Stimulated activated CD4-positive, alpha-beta T cell treated with anti-CD3 and anti-CD28 coated beads, Interleukin-12 subunit alpha, Interleukin-12 subunit beta, amount 100 ng/mL, for 48 hours (primary cell): ENCODE measurements around the gene TBC1D14.
"Not testable (repeated sequence)": the region's sequence is repeated elsewhere in the genome, so short reads cannot be mapped to it uniquely, and the experiment has no call there.

Experiments used
- DNase-seq, 3 donors: peaks; one replicate each; pipeline ENCODE4 v3.0.0-alpha.2; 2020; ENCODE audit warnings: low read depth in 2 of 3, low spot score in 1 of 3

TBC1D14 gene

GRCh38 chr4:6967846-6968340 is 58.3 kb downstream of the TBC1D14 start:
- no peak for DNase-seq

GRCh38 chr4:6968496-6968895 is 58.9 kb downstream of the TBC1D14 start:
- no peak for DNase-seq

GRCh38 chr4:6969826-6970800 is 60.5 kb downstream of the TBC1D14 start:
- no peak for DNase-seq

GRCh38 chr4:6971536-6972374 is 62.1 kb downstream of the TBC1D14 start:
- no peak for DNase-seq

GRCh38 chr4:6972375-6972650 is 62.7 kb downstream of the TBC1D14 start:
- DNase-seq, result no peak

- DNase-seq, result no peak
Measured at GRCh38 chr4:6972911-6973310, 63.3 kb downstream of the TBC1D14 start.

DNA sequence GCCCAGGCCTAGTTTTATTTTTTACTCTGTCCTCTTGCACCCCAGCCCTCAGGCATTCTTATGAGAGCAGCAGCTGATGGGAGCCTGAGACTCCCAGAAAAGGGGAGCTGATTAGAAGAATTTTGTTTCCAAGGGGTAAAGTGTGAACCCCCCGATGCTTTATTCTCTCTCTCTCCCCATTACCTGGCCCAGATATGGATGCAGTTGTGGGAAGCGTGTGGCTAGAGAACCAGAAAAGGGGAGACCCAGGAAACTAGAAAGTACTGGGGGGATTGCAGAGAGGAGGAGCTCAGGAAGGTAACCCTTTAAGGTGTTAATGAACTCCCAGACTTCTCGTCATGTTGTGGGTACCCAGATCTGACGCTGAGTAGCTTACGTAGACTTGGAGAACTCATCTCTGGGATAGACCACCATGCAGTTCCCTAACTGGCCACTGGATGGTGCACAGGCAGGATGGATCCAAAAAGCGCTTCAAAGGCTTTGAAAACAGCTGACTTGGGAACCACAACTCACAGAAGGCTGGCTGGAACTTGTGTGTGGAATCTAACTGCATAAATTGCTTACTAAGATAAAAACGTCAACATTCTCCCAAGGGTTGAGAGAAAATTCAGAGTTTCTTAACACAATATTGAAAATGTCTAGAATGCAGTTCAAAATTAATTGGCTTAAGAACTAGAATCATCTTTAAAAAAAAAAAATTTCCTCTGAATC is 64.7 kb downstream of the TBC1D14 start:
- DNase-seq, result peak; percentile 73 to 88 (median 76)

DNA sequence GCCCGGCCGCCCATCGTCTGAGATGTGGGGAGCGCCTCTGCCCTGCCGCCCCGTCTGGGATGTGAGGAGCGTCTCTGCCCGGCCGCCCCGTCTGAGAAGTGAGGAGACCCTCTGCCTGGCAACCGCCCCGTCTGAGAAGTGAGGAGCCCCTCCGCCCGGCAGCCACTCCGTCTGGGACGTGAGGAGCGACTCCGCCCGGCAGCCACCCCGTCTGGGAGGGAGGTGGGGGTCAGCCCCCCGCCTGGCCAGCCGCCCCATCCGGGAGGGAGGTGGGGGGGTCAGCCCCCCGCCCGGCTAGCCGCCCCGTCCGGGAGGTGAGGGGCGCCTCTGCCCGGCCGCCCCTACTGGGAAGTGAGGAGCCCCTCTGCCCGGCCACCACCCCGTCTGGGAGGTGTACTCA is 68.2 kb downstream of the TBC1D14 start:
- DNase-seq, result not testable (repeated sequence)

- no peak for DNase-seq
Measured at GRCh38 chr4:6983544-6984142, 74.0 kb downstream of the TBC1D14 start.

DNA sequence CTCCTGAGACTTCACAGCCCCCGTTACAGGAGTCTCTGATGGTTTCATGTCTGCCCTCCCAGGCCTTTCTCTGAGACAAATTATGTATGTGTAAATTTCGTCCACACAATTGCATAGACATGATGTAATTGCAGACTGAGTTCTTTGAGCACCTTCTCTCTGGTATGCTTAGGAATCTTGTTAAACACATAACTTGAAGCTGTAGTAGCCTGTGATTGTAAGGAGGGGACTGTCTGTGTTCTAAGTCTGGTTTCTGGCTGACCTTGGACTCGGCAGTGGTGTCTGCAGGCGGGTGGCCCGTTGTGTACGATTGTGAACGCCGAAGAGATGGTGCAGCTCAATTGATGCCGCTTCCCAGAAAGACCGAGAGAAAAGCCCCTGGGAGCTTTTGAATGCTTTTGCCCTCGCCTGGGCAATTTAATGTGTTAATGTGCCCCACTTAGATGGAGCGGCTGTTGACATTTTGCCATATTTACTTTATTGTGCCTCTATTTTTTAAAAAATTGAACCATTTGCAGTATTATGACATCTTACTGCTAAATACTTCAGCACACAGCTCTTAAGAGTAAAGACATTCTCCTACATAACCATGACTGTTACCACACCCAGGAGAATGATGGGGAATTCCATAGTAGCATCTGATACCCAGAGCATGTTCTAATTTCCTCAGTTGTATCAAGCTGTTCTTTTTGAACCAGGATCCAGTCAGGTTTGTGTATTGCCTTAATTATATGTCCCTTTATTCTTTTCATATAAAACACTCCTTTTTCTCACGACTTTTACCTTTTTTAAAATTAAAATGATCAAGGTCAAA is 75.2 kb downstream of the TBC1D14 start:
- DNase-seq, result no peak

DNA sequence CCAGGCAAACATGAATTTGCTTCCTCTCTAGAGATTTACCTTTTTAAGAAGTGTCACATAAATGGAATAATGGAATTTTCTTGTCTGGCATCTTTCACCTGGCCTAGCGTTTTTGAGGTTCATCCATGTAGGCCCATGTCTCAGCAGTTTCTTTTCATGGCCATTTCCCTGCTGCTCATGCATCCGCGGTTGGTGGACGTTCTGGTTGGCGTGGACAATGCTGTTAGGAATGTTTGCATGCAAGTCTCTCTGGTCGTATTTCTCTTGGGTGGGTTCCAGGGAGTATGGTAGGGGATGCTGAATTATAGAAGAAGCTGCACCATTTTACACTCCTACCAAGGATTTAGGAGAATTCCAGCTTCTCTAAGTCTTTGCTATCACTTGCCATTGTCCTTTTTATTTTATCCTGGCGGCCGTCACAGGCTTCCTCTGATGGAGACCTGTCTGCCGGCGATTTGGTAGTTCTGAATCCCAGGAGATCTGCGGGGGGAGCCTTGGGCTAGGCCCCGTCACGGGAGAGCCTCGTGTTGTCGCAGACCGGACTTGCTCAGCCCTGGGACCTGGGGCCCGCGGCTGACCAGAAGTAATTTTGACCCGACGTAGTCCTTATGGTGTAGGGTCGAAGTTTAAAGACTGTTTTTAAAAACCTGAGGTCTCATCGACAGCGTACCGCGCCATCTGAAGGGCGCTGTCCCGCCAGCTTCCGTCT is 76.6 kb downstream of the TBC1D14 start:
- DNase-seq, result no peak

DNA sequence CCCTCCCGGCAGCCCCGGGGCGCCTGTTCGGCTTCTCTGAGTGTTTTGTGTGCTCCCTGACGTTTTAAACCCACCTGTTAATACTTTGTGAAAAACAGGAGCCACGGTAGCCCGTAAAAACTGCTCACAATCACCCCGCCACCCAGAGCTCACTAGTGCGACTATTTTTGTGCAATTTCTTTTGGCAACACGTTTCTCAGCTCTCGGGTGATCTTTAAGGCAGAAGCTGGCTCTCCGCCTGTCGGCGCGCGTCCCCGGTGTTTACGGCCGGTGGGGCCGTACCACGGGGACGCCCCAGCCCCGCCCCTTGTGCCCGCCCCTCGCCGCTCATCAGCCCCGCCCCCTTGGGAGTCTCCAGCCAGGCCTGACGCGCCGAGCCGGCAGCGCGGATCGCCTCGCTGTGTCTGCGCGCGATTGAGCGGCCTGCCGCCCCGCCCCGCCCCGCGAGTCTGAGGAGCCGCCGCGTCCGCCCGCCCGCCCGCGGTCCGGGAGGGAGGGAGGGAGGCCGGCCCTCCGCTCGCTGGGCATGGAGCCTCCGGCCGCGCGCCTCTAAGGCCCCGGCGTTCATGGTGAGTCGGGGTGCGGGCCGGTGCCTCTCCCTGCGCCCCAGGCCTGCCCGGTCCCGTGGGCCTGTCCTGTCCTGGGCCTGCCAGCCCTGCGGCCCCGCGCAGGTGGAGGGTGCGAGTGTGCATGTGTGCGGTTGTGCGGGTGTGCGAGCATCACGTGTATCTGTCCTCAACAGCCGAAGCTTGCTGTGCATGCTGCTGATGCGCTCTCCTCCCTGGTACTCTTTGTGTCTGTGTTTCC is 77.4 kb downstream of the TBC1D14 start:
- peak; percentile 88 to 93 (median 88) for DNase-seq

DNA sequence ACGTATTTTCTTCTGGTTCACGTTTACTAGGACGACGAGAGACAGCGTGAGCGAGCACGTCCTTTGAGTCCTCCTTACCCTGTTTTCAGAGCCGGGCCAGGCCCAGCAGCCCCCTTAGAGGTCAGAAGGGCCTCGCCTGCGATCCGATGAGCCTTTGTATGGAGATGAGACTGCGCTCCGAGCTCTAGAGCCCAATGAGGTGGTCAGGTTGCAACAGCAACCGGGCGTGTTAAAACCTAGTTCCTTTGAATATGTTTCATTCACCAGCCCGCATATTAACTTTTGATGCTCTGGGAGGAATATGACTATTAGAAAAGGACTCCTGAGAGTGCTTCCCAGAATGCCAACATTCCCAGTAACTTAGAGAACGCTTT is 77.9 kb downstream of the TBC1D14 start:
- no peak for DNase-seq

GRCh38 chr4:6988016-6988715 is 78.5 kb downstream of the TBC1D14 start:
- DNase-seq, result no peak

DNA sequence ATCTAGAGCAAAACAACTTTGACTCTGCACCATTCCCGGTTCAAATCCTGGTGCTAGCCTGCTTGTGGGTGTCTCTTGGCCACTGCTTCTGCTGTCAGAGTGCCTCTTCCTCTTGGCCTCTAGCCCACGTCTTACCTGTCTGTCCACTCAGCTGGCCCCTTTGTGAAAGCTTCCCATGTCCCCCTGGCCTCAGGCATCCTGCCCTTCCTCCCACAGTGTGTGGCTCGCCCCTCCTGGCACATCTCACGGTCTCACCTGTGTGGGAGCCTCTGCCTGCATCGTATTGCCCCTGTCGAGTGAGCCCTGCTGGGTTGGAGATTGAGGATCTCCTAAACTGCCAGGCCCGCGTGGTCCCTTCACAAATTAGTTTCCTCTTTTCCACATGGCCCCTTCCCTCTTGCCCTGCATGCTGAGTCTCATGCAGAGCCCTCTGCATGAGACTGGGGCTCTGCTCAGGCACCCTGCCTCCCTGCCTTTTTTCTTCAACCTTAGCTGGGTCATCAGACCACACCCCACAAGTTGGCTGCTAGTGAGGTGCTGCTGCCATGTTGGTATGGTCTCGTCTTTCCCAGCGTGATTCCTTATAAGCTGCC is 79.8 kb downstream of the TBC1D14 start:
- DNase-seq, result no peak

DNA sequence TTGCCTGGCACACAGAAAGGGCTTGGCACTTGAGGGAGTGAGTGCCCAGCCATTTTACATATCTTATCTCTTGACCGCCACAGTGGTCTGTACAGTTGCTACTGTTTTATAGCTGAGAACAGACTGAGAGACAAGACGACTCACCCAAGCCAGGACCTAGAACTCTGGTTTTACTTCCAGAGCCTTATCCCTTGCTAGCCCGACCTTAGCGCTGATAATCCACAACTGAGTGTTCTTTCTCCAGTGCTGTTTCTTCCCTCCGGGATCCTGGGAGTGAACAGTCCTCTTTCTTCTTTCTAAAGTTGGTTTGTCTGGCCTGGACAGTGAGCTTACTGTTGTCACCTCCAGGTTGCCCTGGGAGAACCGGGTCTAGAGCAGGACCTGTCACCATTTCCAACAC is 81.0 kb downstream of the TBC1D14 start:
- no peak for DNase-seq

DNA sequence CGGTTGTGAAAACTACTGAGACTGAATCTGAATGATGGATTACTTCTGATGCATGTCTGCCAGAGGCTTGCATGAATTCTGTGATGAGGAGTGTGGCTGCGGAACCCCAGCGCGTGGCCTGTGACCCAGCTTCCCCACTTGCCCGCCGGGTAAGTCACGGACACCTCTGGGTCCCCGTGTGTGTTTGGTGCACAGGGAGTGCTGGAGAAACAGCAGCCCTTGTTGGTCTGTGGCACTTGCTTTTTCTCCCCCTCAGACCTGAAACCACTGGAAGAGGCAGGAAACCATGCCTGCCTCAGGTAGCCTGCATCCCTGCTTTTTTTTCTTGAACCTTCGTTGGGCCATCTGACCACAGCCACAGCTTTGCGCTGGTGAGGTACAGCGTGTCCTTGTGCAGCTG is 81.6 kb downstream of the TBC1D14 start:
- no peak for DNase-seq
